GM19035 (cell line): ENCODE data around the gene ZDHHC14.
"Not testable (repeated sequence)": the region's sequence is repeated elsewhere in the genome, so short reads cannot be mapped to it uniquely, and the experiment has no call there.

Experiments used
- ATAC-seq: cut with Tn5 transposase; IDR thresholded peaks from one replicate; pipeline ENCODE4 v1.9.1; 2021; ENCODE audit not compliant: unreplicated experiment

The ZDHHC14 gene

DNA sequence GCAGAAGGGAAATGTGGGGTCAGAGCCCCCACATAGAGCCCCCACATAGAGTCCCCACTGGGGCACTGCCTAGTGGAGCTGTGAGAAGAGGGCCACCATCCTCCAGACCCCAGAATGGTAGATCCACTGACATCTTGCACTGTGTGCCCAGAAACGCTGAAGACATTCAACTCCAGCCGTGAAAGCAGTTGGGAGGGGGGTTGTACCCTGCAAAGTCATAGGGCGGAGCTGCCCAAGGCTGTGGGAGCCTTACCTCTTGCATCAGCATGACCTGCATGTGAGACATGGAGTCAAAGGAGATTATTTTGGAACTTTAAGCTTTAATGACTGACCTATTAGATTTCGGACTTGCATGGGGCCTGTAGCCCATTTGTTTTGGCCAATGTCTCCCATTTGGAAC, 209.7 kb downstream of the ZDHHC14 start:
- not testable (repeated sequence) for ATAC-seq

DNA sequence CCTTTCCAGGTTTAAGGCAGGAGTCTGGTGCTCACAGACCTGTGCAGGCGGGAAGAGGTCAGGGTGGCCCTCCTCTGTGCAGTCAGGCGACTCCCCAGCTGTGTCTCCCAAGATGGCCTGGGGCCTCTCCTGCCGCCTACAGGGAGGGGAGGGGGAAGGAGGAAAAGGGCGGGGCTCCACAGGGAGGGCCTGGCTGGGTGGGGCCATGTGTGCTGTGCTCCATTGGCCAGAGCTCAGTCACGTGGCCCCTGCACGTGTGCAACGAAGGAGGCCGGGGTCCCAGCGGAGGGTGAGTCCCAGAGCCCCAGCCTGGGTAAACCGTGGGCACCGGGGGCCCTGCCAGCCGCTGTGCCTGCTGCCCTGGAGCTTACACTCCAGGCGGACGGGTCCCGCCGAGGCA, 211.6 kb downstream of the ZDHHC14 start:
- no peak for ATAC-seq

DNA sequence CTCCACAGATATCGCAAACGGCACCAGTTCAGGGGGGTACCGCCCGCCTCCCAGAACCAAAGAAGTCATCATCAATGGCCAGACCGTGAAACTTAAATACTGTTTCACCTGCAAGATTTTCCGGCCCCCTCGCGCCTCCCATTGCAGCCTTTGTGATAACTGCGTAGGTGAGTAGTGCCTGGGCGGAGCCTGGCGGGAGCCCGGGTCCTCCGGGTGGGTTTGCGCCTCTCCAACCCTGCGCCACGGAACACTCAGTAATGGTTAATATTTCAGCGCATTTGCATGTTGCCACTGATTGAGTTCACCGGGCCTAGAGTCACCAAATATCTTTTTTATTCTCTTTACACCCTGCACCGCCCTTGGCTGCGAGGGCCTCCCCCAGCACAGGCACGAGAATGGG, 212.0 kb downstream of the ZDHHC14 start:
- ATAC-seq: no peak

DNA sequence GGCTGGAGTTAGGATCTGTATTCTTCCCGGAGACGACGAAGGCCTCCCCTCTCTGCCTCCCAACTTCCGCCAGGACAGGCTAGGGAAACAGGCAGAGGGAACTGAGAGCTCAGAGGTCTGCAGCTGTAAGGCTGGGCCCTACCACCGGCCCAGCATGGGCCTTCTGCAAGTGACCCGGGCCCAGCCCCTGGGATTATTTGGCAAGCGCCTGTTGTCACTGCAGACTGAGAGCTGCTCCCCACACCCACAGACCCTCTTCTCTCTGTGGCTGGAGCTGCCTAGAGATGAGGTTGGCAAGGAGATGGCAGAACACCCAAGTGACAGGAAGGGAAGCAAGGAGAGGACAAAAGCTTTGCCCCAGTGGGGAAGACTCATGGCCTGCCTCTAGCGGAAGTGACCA, 212.6 kb downstream of the ZDHHC14 start:
- ATAC-seq: no peak

DNA sequence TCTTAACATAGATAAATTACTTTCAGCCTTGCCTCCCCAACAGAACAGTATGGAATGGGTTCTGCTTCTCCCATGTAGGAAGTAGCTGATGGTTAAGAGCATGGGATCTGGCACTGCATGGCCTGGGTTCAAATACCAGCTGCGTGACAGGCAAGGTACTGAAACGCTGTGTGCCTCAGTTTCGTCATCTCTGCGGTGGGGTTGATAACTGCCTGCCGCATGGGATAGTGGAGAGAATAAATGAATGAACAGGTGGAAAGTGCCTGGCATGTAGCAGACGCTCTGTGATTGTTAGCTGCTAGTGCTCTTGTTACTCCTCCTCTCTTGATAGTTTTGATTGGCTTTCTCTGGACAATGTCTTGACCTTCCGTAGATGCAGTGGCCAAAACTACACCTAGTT, 213.3 kb downstream of the ZDHHC14 start:
- no peak for ATAC-seq

DNA sequence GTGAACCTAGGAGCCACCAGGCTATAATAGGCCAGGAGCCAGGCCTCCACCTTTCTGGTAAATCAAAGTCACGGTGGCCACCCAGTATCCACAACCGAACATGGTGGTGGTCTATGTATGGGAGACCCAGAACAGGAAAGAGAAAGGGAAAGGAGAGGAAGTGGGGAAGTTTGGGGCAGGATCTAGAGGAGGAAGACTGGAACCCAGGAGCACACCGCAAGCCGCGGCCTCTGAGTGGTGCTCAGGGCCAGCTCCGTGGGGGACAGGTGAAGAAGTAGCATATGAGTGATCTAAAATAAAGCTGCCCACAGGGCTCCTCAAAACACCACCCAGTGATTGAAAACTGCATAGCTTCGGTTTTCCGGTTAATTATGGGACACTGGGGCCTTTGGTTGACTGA, 214.8 kb downstream of the ZDHHC14 start:
- no peak for ATAC-seq

DNA sequence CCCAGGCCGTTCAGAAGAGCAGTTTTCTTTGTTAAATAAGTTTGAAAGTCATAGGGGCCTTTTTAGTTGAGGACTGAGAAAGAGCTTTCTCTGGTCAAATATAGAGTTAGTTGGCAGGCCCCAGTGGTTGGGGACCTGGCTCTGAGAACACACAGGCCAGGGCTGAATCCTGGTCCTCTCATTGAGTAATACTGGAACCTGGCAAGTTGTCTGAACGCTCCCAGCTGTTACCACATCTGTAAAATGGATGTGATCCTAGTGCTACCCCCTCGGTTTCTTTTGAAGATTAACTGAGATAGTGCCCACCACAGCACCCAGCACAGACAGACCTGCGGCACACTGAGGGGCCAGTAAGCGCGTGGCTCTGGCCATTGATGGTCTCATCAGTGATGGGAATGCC, 215.5 kb downstream of the ZDHHC14 start:
- no peak for ATAC-seq

DNA sequence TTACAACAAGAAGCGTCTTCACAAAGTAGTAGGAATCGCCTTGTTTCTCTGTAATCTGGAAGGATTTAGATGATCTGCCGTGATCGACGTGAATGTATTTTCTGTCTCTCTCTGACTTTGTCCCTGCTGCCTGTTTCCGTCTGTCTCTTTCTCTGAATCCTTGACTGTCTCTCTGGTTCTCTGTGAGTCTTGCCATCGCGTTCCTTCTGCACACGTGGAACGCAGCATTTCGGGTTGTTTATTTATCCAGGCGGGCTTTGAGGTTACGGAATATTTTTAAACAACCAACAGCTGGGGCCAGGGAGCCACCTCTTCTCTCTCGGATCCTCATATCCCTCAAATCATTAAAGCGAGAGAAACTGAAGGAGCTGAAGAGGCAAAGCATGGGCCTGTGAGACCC, 215.9 kb downstream of the ZDHHC14 start:
- ATAC-seq: no peak

DNA sequence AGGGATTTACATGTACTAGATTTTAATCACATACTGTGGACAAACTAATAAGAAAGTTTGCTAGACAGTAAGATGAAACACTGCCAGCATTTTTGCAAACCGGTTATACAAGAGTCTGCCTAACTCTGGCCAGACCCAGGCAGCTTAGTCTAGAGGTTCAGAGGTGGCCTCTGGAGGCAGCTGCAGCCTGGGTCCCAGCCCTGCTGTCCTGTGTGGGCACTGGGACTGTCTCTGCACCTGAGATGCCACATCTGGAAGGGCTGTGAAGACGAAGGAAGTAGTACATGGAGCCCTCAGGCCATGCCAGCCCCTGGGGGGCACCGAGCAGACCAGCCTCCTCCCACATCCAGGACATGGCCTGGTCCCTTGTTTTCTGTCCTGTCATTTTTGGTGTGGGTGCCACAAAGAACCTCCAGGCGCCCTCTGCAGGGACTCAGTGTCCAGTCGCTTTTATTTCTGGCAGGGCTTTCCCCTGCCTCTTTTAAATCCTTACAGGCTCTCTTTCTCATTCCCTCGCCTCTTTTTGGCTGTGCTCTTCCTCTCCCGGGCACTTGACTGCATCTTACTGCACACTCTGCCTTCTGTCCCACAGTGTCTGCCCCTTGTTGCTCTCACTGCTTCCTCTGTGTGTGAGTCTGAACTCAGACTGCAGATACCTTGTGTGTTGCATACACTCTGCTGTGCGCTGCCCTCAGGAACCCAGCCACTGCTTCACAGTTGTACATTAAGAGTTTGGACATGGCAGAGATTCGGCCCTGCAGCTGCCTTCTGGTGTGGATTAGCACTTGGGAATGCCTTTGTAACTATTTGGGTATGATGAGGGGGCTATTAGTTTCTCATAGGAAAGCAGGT, 216.7 kb downstream of the ZDHHC14 start:
- ATAC-seq: no peak

DNA sequence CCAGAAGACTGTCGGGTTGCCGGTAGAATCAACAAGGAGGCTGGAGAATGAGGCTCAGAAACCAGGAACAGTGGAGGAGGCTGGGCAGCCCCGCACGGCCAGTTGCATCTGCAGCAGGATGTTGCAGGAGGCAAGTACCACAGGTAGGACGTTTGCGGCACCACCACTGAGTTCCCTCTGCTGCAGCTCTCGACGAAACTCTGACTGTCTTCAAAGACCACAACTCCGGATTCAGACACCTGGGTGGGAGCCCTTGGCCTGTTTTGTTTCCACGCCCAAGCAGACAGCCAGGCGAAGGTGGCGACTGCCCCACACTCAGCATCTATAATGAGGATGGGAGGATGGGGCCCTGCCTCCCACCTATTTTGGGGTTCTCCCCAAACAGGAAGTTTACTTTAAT, 218.2 kb downstream of the ZDHHC14 start:
- no peak for ATAC-seq

DNA sequence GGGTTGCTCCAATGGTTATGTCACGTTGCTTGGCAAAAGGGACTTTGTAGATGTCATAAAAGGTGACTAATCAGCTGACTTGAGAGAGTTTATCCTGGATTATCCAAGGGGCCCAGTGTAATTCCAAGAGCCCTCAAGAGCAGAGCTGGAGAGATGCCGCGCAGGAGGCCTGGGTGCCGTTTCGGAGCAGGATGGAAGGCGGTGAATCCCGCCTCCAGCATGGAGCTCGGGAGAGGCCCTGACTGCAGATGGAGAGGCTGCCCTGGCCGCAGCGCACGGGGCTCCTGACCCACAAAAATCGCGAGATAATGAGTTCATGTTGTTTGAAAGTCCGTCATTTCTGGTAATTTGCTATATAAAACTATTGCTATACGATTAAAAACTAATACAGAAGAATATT, 219.8 kb downstream of the ZDHHC14 start:
- no peak for ATAC-seq

DNA sequence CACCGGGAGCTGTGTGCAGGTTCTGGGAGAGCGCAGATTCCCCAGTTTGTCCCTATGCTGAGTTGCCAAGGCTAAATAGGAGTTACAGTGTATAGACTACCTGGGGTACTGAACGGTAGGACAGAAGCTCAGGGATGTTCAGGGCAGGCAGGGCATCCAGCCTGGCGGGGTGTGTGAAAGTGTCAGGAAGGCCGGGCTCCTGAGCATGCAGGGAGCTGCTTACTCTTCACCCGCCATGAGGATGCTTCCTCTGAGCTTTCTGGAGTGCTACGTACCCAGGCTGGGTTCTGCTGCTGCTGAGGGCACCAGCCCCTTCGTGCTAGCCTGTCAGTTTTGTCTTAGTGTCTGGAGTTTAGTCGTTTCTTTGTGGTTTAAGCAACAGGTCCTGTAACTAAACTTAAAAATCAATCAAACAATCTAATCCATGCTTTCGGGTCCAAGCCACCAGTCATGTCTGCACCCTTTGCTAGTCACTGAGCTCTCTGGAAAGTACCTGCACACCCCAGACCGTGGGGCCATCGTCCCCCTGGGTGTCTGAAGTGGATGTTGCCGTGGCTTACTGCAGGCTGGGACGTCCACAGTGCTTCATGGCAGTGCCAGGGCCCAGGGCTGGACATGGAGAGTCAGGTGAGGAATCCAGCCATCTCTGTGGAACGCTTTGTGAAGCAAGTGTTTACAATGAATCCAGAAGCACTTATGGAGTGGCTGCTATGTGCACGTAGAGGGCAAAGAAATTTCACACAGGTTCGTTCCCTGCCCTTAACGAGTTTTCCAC, 221.7 kb downstream of the ZDHHC14 start:
- ATAC-seq: no peak

DNA sequence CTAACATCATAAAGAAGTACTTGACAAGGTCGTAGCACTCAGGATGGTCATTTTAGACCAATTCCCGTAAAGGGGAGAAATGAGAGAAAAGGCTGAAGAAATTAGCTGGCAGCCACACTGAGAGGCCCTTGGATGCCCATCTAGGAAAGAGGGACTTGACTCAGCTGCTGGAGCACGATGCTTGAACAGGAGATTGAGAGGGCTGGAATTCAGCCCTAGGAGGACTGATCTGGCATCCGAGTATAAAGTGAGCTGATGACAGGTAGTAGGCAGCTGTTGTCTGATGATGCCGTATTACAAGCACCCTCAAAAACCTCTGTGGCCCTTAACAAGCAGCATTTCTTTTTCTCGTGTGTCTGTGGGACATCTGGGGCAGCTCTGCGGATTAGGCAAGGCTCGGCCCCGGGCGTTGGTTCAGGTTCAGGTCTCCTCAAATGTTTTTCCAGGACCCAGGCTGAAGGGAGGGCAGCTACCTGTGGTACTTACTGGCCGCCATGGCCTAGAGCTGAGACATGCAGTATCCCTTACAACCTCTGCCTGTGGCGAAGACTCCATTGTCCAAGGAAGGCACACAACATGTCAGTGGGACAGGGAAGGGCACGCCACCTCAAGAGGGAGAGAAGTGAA, 222.4 kb downstream of the ZDHHC14 start:
- no peak for ATAC-seq

DNA sequence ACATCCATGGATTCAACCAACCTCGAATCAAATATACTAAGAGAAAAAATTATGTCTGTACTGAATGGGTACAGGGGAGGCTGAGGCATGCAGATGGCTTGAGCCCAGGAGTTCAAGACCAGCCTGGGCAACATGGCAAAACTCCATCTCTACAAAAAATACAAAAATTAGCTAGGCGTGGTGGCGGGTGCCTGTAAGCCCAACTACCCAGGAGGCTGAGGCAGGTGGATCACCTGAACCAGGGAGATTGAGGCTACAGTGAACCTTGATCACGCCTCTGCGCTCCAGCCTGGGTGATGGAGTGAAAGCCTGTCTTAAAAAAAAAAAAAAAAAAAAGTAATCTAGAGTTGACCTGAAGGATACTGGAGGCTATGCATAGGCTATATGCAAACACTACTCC, 223.0 kb downstream of the ZDHHC14 start:
- ATAC-seq: no peak

DNA sequence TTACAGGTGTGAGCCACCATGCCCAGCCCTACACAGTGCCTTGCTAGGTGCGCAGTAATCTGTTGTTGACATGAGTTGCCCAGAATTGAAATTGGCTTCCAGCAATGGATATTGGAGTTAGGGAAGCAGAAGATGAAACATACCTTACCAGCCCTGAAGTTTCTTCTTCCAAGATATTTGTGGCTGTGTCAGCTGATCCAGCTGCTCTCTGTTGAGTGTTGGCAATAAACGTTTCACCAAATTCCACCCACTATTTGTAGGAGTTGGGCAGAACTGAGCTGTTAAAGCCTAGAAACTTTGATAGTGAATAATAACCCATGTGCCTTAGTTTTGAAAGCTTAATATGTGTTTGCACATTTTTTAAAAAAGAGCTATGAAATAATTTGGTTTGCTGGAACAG, 223.8 kb downstream of the ZDHHC14 start:
- ATAC-seq: no peak

DNA sequence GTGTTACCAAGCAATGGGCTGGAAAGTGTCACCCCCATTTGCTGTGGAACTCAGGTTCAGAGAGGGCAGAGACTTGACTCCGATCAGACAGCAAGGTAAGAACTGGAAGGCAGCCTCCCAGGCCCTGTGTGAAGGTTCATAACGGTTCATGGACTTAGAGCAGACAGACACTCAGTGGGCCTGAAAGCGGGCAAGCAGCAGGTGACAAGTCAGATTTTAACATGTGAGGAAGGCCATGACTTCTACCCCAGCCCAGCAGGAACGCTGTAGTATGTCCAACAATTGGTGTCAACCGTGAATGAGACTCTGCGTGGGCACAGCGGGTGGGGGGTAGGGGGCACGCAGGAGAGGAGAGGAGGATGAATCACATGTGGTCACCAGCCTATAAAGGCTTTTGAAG, 224.5 kb downstream of the ZDHHC14 start:
- no peak for ATAC-seq

DNA sequence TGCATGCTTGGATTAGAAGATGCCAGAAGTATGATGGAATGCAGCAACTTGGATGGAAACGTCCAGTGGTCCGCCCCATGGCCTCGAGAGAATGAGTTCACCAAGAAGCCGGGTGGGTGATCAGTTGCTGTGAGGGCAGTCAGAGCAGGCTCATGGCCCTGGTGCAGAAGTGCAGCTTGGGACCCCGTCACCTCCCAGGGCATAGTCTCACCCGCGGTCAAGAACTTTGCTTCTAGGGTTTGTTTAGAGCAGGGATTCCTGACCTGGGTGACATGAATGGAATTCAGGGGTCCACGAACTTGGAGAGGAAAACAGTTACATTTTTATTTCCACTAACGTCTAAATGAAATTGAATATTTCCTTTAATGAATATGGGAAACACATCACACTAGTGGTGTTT, 225.5 kb downstream of the ZDHHC14 start:
- ATAC-seq: no peak

DNA sequence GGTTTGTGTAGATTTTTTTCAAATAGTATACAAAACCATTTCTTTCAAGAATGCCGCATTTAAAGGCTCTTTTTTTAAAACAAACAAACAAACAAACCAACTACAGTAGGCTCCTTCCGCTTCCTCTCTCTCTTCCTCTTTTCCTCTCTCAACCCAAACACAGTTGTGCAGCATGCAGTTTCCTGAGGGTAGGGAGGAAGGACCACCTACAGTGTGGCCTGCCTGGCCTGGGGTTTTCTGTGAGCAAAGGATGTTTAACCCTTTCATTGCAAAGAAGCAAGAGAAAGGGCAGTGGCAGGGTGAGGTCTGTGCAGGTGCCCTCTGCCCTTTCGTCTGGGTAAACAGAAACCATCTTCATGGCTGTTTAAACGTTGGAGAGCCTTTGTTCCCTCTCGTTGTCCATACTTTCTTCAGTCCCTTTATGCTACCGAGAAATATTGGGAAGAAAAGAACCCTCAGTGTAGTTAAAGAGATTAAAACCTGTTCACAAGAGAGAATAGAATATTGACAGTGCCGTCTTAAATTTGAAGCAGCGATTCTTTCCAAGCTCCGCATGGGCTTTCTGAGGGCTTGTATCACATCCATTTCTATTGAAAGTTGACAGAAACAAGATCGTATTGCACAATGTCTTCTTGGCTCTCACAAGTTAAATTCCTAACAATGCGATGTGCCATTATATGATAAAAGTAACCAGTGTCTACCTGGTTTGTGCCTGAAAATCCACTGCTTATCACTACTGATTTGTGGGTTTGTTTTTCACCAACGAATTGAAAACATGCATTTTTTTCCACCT, 226.5 kb downstream of the ZDHHC14 start:
- no peak for ATAC-seq

DNA sequence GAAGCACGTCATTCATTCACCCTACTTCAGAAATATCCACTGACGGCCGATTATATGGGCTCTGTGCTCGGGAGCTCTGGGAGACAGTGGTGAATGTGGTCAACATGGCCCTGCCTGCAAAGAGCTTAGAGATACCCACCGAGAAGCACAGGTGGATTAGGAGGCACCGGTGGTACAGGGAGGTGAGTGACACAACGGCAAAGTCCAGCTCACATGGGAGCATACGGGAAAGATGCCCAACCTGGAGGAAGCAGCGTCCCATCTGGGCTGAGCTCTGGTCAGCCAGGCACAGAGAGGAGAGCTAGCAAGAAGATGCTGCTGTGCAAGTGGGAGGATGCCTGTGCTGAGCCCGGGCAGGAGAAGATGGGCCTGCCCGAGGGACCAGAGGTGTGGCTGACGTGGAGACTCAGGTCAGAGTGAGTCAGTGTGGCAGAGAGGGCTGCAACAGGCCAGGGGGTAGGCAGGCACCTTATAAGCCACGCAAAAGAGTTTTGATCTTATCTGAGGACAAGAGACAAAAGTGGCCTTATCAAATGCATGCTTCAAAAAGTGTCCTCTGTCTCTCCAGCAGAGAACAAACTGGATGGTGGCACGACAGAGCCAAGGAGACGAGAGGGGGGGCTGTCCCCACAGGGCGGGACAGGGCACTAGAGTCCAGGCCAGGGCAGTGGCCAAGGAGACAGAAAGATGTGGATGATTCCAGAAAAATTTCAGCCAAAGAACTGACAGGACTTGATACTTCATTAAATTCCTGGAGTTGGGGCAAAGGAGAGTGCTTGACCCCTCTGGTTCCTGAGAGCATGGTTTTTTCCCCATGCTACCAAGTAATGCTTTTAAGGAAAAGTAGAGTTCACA, 227.5 kb downstream of the ZDHHC14 start:
- ATAC-seq: no peak

DNA sequence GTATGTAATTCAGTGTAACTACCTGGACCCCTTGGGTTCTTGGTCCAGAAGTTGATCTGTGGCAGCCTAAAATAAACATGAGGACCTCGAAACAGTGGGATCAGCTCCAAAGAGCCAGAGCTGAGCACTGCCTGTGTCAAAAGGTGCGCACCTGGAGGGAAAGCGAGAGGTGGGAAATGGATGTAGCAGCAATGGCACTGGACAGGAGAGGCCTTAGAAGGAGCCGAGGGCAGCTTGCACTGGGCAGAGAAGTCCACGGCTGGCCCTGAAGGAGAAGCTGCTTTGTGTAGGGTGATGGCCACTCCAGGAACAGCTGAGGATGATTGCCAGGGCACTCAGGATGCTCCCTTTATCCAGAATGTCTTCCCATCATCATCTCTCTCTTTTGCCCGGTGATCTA, 228.1 kb downstream of the ZDHHC14 start:
- ATAC-seq: no peak
